Measurements from ENCODE around the gene KATNBL1. TPM values are rescaled to one million over a fixed set of nuclear protein-coding genes. Genes with fewer than 3 reads are reported as not detected.

The KATNBL1 gene
- total RNA-seq, 4 donors from 2014 or later, result 35.8 to 96.2 (median 74.3) TPM

DNA sequence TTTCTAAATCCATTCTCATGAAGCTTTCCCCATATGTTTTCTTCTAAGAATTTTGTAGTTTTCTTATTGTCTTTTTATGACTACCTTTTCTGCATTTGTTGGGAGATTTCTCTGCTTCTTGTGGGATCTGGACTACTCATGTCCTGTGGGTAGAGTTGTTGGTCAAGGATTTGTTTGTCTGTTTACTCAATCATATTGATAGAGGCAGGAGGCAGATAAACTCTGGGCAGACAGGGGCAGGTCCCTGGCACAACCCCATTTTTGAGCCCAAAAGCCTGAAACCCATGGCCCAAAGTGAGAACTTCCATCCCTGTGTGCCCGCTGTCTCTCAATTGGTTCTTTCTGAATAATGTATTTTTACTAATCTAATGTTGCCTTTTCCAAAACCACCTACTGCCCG lies 95.7 kb downstream of the KATNBL1 start:
- Histone ChIP-seq H3K36me3 (no peaks in the 10 kb centered on the region), H3K4me3 (no peak overlapping the region), H3K4me1 (no peaks in the 10 kb centered on the region), H3K9me3 (no peaks in the 10 kb centered on the region), H3K27me3 (peaks cover 0 to 32% (median 0%) of the 10 kb centered on the region in 4 donors), H3K27ac (no peak overlapping the region)
- no peak for DNase-seq
- intact Hi-C loops (cut with DNase I), result no loop called here
- TF ChIP-seq, protein P1, sequence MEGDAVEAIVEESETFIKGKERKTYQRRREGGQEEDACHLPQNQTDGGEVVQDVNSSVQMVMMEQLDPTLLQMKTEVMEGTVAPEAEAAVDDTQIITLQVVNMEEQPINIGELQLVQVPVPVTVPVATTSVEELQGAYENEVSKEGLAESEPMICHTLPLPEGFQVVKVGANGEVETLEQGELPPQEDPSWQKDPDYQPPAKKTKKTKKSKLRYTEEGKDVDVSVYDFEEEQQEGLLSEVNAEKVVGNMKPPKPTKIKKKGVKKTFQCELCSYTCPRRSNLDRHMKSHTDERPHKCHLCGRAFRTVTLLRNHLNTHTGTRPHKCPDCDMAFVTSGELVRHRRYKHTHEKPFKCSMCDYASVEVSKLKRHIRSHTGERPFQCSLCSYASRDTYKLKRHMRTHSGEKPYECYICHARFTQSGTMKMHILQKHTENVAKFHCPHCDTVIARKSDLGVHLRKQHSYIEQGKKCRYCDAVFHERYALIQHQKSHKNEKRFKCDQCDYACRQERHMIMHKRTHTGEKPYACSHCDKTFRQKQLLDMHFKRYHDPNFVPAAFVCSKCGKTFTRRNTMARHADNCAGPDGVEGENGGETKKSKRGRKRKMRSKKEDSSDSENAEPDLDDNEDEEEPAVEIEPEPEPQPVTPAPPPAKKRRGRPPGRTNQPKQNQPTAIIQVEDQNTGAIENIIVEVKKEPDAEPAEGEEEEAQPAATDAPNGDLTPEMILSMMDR (IDR thresholded peaks at IDR 0.05), result no peak
- no peak for TF ChIP-seq POLR2A (IDR thresholded peaks at IDR 0.05)
- WGBS, 2 donors, result 43 to 50% methylated on average over 2 of the region's 2 CpGs

- WGBS, 2 donors, result 56 to 57% methylated on average over 4 to 5 of the region's 6 CpGs
- H3K4me1 ChIP-seq, result no peaks in the 10 kb centered on the region
Observed at GRCh38 chr15:34111488-34111887, 98.4 kb downstream of the KATNBL1 start.

GRCh38 chr15:34109797-34110663 lies 99.9 kb downstream of the KATNBL1 start:
- Histone ChIP-seq H3K36me3 (no peaks in the 10 kb centered on the region), H3K9me3 (no peaks in the 10 kb centered on the region), H3K27me3 (peaks cover 0 to 11% (median 0%) of the 10 kb centered on the region in 4 donors), H3K4me3 (no peak overlapping the region), H3K4me1 (no peaks in the 10 kb centered on the region), H3K27ac (no peak overlapping the region)
- DNase-seq, result no peak
- 63 to 65% methylated on average over 5 of the region's 5 CpGs for WGBS, 2 donors
- TF ChIP-seq, protein P1 (IDR thresholded peaks at IDR 0.05), result peak in 5 of 6 experiments; percentile 29 to 64 (median 43)
- no peak for TF ChIP-seq POLR2A (IDR thresholded peaks at IDR 0.05)
- intact Hi-C loops (cut with DNase I), result loop anchor here (10.0 kb wide), 1 partner anchor 105 kb away; the partner anchor contains the start of gene KATNBL1

More at GRCh38 chr15:34111488-34111887, 98.4 kb downstream of the KATNBL1 start:
- H3K9me3 ChIP-seq, result no peaks in the 10 kb centered on the region
- peaks cover 0 to 25% (median 0%) of the 10 kb centered on the region in 4 donors for H3K27me3 ChIP-seq
- intact Hi-C loops (cut with DNase I), result no loop called here
- DNase-seq, result no peak
- no peak for TF ChIP-seq POLR2A (IDR thresholded peaks at IDR 0.05)
- TF ChIP-seq, protein P1 (IDR thresholded peaks at IDR 0.05), result no peak
- H3K4me3 ChIP-seq, result no peak overlapping the region
- no peaks in the 10 kb centered on the region for H3K36me3 ChIP-seq
- no peak overlapping the region for H3K27ac ChIP-seq

DNA sequence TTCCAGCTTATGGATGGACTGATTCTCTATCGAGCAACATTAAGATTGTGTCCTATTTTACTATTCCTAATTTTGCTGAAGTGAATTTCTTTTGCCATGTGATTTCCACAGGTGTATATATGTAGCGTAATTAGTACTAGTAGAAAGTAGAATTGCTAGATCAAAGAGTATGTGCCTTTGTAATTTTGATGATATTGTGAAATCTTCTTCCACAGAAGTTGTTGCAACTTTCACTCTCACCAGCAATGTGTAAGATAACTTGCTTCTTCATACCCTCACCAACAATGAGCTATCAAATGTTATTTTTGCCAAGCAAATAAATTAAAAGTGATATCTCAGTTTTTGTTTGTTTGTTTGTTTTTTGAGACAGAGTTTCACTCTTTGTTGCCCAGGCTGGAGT lies 102.6 kb downstream of the KATNBL1 start:
- H3K27me3 ChIP-seq, result no peaks in the 10 kb centered on the region
- H3K4me3 ChIP-seq, result no peak overlapping the region
- peaks cover 0 to 6% (median 4%) of the 10 kb centered on the region in 3 donors for H3K4me1 ChIP-seq
- no peak overlapping the region for H3K27ac ChIP-seq
- WGBS, 2 donors, result 85 to 93% methylated on average over 2 of the region's 2 CpGs
- H3K9me3 ChIP-seq, result no peaks in the 10 kb centered on the region
- intact Hi-C loops (cut with DNase I), result loop anchor here (10.0 kb wide), 1 partner anchor 107 kb away; the partner anchor contains the start of gene KATNBL1
- no peak for DNase-seq
- TF ChIP-seq, protein P1 (IDR thresholded peaks at IDR 0.05), result no peak
- no peak for TF ChIP-seq POLR2A (IDR thresholded peaks at IDR 0.05)
- H3K36me3 ChIP-seq, result no peaks in the 10 kb centered on the region

- H3K9me3 ChIP-seq, result no peaks in the 10 kb centered on the region
- peaks cover 0 to 8% (median 4%) of the 10 kb centered on the region in 3 donors for H3K4me1 ChIP-seq
- intact Hi-C loops (cut with DNase I), result loop anchor here (10.0 kb wide), 1 partner anchor 108 kb away; the partner anchor contains the start of gene KATNBL1
- no peak overlapping the region for H3K27ac ChIP-seq
- H3K36me3 ChIP-seq, result no peaks in the 10 kb centered on the region
- WGBS, 2 donors, result 93 to 100% methylated on average over 1 of the region's 1 CpG
- no peak overlapping the region for H3K4me3 ChIP-seq
- TF ChIP-seq, protein P1 (IDR thresholded peaks at IDR 0.05), result no peak
- no peak for TF ChIP-seq POLR2A (IDR thresholded peaks at IDR 0.05)
- H3K27me3 ChIP-seq, result no peaks in the 10 kb centered on the region
- no peak for DNase-seq
Observed at GRCh38 chr15:34106423-34106822, 103.5 kb downstream of the KATNBL1 start.

Data from esophagus squamous epithelium (tissue), 5 donors.